HG03280 (cell line): ENCODE measurements around the gene ZNF354B.
"Not testable (repeated sequence)": the region's sequence is repeated elsewhere in the genome, so short reads cannot be mapped to it uniquely, and the experiment has no call there.

Source experiments
- ATAC-seq: cut with Tn5 transposase; IDR thresholded peaks from one replicate; pipeline ENCODE4 v1.9.1; 2021; ENCODE audit warnings: mild to moderate bottlenecking, moderate library complexity; ENCODE audit not compliant: unreplicated experiment

Gene ZNF354B

GRCh38 chr5:178859625-178860521 lies at the start of gene ZNF354B:
Gene ZNF354B (plus strand): TSS chr5:178859953. CDS start chr5:178861048, 1,095 bp downstream.
- ATAC-seq = peak; percentile 98

DNA sequence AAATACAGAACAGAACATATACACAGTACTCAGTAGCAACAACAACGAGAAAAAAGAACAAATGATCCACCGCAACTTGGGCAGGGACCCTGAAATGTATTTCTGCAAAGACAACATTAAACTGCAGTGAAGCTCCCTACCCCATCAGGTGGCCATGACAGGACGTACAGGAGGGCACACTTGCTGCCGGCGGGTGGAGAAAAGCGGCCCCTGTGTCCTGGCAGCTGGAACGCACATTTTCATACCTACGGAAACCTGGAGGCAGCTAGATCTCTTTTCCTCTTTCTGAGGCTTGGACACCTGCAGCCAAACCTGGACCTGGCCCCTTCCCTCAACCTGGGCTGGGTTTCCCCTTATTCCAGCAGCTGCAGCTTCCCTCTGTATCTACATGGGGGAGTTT lies 42.2 kb upstream of the ZNF354B start:
- ATAC-seq = no peak

DNA sequence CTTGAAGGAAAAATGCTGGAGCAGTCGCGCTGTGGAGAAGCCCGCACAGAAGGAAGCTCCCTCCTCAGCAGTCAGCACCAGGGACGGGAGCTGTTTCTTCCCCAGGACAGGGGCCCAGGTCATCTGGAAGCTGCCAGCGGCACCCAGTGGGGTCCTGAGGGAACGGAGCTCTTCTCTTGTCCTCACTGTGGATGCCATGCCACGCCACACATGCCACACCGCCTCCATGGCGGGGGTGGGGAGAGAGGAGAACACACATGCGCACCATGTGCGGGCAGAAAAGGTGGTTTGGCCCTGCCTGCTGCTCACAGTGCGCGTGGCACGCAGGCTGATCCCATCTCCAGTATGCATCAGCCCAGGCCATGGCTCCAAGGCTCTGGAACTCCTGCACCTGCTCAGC lies 41.7 kb upstream of the ZNF354B start:
- no peak for ATAC-seq

DNA sequence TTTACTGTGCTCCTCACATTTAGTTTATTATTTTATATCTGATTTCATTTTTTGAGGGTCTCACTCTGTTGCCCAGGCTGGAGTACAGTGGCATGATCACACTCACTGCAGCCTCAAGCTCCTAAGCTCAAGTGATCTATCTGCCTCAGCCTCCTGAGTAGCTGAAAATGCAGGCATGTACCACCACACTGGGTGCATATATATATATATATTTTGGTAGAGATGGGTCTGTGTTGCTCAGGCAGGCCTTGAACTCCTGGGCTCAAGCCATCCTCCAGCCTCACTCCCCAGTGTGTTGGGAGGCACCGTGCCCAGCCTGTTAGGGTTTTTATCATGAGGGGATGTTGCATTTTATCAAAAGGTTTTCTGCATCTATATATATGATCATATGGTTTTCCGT lies 39.8 kb upstream of the ZNF354B start:
- ATAC-seq = no peak

DNA sequence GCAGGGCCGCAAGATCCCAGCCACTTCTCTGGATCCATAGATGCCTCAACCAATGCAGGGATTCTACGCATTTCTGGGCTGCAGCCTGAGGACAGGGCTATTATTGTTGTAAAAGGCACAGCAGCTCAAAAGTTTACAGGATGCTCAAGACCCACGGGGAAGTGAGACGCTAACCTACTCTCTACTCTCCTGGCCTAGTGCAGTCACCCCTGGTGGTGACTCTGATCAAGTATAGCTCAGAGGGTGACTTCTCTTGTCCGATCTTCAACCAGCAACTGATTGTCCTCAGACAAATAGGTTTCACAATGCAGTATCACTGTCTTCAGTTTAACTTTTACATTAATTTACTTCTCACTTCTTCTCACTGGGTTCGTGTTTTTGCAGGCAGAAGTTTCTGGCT lies 34.3 kb upstream of the ZNF354B start:
- ATAC-seq = no peak

GRCh38 chr5:178826216-178826615 lies 33.5 kb upstream of the ZNF354B start:
- ATAC-seq = no peak

GRCh38 chr5:178827636-178828035 lies 32.1 kb upstream of the ZNF354B start:
- ATAC-seq = no peak

DNA sequence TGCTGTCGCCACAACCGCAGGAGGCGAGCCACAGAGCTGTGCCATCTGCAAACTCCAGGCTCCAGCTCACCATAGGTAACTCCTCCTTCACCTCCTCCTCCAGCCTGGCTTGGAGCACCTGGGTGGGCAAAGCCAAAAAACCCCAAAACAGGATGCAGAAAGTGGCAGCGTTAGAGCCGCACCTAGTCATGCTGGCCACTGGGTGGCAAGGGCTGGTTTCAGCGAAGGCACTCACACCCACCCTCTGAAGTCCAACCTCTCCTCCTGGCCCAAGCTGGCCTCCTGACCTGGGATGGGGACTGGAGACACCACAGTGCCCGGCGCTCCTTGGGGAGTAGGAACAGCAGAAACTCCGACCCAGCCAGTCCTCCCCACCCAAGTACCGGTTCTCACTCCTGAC lies 28.7 kb upstream of the ZNF354B start:
- no peak for ATAC-seq

DNA sequence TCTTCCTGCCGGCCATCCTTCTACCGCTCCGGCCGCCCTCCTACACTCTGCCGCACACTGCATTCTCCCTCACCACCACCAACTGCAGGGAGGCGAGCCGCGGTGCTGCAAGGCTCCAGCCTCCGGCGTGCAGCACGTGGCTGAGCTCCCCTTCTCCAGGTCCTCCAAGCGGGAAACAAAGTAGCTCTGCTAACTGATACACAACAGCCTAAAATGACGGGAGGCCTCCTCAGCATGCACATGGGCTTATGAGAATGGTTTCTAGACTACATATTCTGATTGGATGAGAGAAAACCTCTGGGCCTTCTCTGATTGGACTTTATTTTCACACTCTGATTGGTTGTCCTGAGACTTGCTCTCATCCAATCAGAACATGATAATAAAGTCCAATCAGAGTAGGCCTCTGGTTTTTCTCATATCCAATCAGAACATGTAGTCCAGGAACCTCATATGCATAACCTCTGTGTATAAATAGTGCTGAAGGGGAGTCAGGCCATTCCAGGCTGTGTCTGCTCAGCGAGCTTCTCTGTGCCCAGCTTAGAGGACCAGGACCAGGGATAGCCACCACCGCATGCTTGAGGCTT lies 27.0 kb upstream of the ZNF354B start:
- ATAC-seq = no peak

DNA sequence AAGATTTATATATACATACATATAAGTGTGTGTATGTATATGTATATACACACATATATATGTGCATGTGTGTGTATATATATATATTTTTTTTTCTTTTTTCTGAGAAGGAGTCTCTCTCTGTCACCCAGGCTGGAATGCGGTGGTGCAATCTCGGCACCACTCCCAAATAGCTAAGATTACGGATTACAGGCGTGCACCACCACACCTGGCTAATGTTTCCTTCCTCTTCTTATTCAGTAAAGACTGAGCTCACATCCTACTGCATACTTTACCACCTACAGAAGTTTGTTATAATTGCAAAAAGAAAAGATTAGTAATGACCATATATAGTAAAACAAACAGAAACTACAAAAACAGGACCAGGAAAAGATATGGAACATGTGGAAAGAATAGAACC lies 23.1 kb upstream of the ZNF354B start:
- ATAC-seq = no peak

DNA sequence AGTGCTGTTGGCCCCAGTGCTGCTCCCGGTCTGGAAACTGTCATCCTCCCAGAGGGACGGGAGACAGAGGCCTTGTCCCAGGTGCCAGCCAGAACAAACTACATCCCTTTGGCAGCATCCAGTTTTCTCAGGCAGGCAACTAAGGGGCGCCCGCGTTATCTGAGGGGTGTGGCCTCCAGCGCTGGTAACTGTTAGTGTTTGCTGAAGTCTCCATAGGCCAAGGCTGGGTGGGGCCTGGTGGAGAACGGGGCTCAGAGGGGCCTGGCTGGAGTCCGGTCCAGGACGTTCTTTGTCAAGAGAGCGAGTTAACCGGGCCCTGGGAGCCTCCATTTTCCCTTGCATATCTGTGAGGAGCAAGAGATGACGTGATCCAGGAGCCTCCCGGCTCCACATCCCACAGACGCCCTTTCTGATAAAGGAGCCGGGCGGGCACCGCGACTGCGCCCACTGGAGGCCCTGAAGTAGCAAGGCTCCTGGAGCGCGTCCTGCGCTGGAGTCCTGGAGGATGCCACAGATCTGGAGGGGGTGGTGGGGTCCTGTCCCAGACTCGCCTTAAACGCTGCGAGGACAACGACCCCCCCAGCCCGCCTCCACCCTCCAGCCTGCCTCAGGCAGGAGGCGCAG lies 20.9 kb upstream of the ZNF354B start:
- not testable (repeated sequence) for ATAC-seq

- no peak for ATAC-seq
These were observed 20.4 kb upstream of the ZNF354B start for GRCh38 chr5:178839319-178839704.

DNA sequence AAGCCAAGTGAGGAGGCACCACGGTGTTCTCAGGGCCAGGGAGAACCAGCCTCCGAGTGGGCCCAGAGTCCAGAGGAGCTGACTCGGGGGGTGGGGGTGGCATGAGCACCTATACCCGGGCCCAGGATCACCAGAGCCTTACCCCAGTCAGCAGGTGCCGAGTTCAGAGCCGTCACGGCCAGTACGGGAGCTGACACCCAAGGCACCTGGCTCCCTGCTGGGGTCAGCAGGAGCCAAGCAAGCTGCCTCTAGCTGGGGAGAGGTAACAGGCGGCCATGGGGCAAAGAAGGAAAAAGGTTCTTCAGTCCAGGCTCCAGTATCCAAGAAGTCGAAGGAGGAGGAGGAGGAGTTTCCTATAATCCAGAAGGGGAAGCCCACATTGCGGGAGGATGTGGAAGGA lies 19.4 kb upstream of the ZNF354B start:
- not testable (repeated sequence) for ATAC-seq

GRCh38 chr5:178849316-178849715 lies 10.4 kb upstream of the ZNF354B start:
- no peak for ATAC-seq

GRCh38 chr5:178851951-178852350 lies 7.8 kb upstream of the ZNF354B start:
- no peak for ATAC-seq

DNA sequence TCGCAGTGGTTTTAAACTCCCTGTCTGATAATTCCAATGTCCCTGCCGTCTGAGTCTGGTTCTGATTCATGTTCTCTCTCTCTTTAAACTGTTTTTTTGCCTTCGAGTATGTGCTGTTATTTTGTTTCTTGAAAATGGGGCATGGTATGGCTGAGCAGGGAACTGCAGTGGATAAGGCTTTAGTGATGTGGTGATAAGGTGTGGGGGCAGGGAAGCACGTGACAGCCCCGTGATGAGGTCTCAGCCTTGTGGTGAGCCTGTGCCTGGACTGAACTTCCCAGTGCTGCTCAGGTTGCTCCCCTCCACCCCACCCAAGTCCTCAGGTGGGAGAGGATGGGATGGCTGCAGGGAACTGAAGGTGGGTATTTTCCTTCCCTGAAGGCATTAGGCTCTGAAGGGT lies 5.5 kb upstream of the ZNF354B start:
- no peak for ATAC-seq

GRCh38 chr5:178860615-178861014 lies 862 bp downstream of the ZNF354B start:
- ATAC-seq = not testable (repeated sequence)

DNA sequence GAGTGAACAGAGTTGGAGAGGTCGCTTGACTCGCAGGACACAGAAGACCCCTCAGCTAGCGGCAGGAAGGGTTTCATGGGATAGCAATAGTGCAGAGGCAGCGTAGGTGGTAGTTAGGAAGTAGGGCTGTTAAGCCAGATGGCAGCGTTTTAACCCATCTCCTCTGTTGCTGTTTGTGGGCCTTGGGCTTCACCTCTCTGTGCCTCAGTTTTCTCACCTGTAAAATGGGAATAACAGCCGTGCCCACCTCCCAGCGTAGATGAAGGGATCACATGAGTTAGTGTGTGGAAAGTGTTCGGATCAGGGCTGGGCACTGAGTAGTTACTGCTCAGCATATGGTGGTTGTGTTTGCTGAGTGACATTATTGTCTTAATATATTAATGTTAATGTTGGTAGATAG lies 1.9 kb downstream of the ZNF354B start:
- no peak for ATAC-seq

DNA sequence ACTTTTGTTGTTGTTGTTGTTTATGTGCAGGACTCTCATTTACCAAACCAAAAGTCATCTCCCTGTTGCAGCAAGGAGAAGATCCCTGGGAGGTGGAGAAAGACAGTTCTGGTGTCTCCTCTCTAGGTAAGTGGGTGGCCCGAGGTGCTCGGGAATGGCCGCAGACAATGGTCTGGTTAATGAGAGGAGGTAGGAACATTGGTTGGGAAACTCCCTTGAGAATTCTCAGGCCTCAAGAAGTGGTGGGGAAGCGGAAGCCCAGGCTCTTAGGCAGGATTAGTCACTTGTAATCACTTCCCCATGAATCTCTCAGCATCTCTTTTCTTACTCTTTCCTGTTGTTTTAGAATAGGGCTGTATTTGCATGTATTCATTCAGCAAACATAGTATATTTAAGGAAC lies 7.2 kb downstream of the ZNF354B start:
- no peak for ATAC-seq

- no peak for ATAC-seq
These were observed 9.8 kb downstream of the ZNF354B start for GRCh38 chr5:178869577-178869976.

DNA sequence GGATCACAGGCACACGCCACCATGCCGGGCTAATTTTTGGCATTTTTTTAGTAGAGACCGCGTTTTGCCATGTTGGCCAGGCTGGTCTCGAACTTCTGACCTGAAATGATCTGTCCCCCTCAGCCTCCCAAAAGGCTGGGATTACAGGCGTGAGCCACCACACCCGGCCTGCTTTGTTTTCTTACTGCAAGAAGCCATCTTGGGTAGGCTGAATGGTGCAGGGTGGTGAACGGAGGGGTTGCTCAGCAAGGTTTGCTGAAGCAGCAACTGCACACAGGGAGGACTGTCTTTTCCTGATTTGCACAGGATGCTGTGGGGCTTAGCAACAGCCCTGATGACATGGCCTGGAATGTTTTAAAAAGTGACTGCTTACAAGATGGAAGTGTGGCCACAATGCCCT lies 10.7 kb downstream of the ZNF354B start:
- no peak for ATAC-seq

GRCh38 chr5:178872302-178872701 lies 12.5 kb downstream of the ZNF354B start:
- ATAC-seq = no peak
